ENCODE data around the gene SLC37A4. TPM values are rescaled to one million over a fixed set of nuclear protein-coding genes. Genes with fewer than 3 reads are reported as not detected.

Gene SLC37A4
- total and polyA plus RNA-seq, 10 donors: 8.2 to 26.0 (median 13.9) TPM

- intact Hi-C loops (cut with DNase I; ENCODE audit: low total_unique reads): no loop called here
- peaks cover 0 to 81% (median 46%) of the 10 kb centered on the region in 6 donors for H3K36me3 ChIP-seq
- no peaks in the 10 kb centered on the region for H3K9me3 ChIP-seq
- H3K27me3 ChIP-seq (replicated peaks in 1 of 7): no peaks in the 10 kb centered on the region
- peak overlapping the region in 7 of 8 donors; percentile 29 to 77 (median 68) for H3K27ac ChIP-seq
- peaks cover 18 to 78% (median 53%) of the 10 kb centered on the region in 6 donors for H3K4me1 ChIP-seq
- 90 to 98% (median 97%) methylated on average over 5 of the region's 5 CpGs for WGBS, 5 donors
- H3K4me3 ChIP-seq: no peak overlapping the region
- TF ChIP-seq POLR2A (IDR thresholded peaks at IDR 0.05) (no peak), CTCF (IDR thresholded peaks at IDR 0.05 in 8 of 11, conservative IDR thresholded peaks at IDR 0.05 in 3 of 11) (no peak), POLR2AphosphoS5 (IDR thresholded peaks at IDR 0.05) (no peak)
- no peak for DNase-seq
Measured at GRCh38 chr11:119025541-119025940, 5.1 kb downstream of the SLC37A4 start.

GRCh38 chr11:119025099-119025473 lies 5.6 kb downstream of the SLC37A4 start:
- peak; percentile 57 for DNase-seq
- H3K36me3 ChIP-seq: peaks cover 0 to 85% (median 46%) of the 10 kb centered on the region in 6 donors

GRCh38 chr11:119024430-119025098 lies 6.1 kb downstream of the SLC37A4 start:
- WGBS, 5 donors: 50 to 75% (median 75%) methylated on average over 15 of the region's 15 CpGs
- H3K9me3 ChIP-seq: no peaks in the 10 kb centered on the region
- peak; percentile 77 for DNase-seq
- TF ChIP-seq CTCF (IDR thresholded peaks at IDR 0.05 in 8 of 11, conservative IDR thresholded peaks at IDR 0.05 in 3 of 11) (no peak), POLR2AphosphoS5 (IDR thresholded peaks at IDR 0.05) (peak in 2 of 3 donors; percentile 54 to 60), POLR2A (IDR thresholded peaks at IDR 0.05) (no peak)
- H3K27ac ChIP-seq: peak overlapping the region; percentile 29 to 77 (median 70)
- peaks cover 0 to 87% (median 46%) of the 10 kb centered on the region in 6 donors for H3K36me3 ChIP-seq
- peak overlapping the region in 2 of 8 donors; percentile 1 to 24 for H3K4me3 ChIP-seq
- no peaks in the 10 kb centered on the region for H3K27me3 ChIP-seq (replicated peaks in 1 of 7)
- peaks cover 22 to 80% (median 55%) of the 10 kb centered on the region in 6 donors for H3K4me1 ChIP-seq
- intact Hi-C loops (cut with DNase I; ENCODE audit: low total_unique reads): no loop called here

More at GRCh38 chr11:119025099-119025473, 5.6 kb downstream of the SLC37A4 start:
- intact Hi-C loops (cut with DNase I; ENCODE audit: low total_unique reads): no loop called here
- H3K4me1 ChIP-seq: peaks cover 22 to 80% (median 55%) of the 10 kb centered on the region in 6 donors
- no peaks in the 10 kb centered on the region for H3K27me3 ChIP-seq (replicated peaks in 1 of 7)
- TF ChIP-seq CTCF (IDR thresholded peaks at IDR 0.05 in 8 of 11, conservative IDR thresholded peaks at IDR 0.05 in 3 of 11) (no peak), POLR2AphosphoS5 (IDR thresholded peaks at IDR 0.05) (peak in 2 of 3 donors; percentile 2 to 20), POLR2A (IDR thresholded peaks at IDR 0.05) (no peak)
- H3K4me3 ChIP-seq: peak overlapping the region in 2 of 8 donors; percentile 1 to 24
- H3K27ac ChIP-seq: peak overlapping the region; percentile 29 to 77 (median 70)
- H3K9me3 ChIP-seq: no peaks in the 10 kb centered on the region
- 63 to 89% (median 72%) methylated on average over 5 of the region's 5 CpGs for WGBS, 5 donors

- Histone ChIP-seq H3K9me3 (no peaks in the 10 kb centered on the region), H3K27ac (peak overlapping the region in 6 of 8 donors; percentile 60 to 77 (median 74)), H3K27me3 (replicated peaks in 1 of 7) (no peaks in the 10 kb centered on the region), H3K36me3 (peaks cover 0 to 87% (median 46%) of the 10 kb centered on the region in 6 donors), H3K4me3 (no peak overlapping the region), H3K4me1 (peaks cover 19 to 80% (median 52%) of the 10 kb centered on the region in 6 donors)
- no peak for TF ChIP-seq POLR2AphosphoS5 (IDR thresholded peaks at IDR 0.05)
- no peak for TF ChIP-seq POLR2A (IDR thresholded peaks at IDR 0.05)
- TF ChIP-seq CTCF (IDR thresholded peaks at IDR 0.05 in 8 of 11, conservative IDR thresholded peaks at IDR 0.05 in 3 of 11): no peak
- DNase-seq: peak; percentile 14
- intact Hi-C loops (cut with DNase I; ENCODE audit: low total_unique reads): no loop called here
Measured at GRCh38 chr11:119023741-119024140, 6.9 kb downstream of the SLC37A4 start.
